Ectodermal cell (in vitro differentiated cells): ENCODE results near the gene KRTAP1-5.
"Not testable (repeated sequence)": the region's sequence is repeated elsewhere in the genome, so short reads cannot be mapped to it uniquely, and the experiment has no call there.

Experiments
- H3K27ac ChIP-seq: 2 replicates; pipeline ENCODE4 v1.7.0; 2013; ENCODE audit warnings: mild to moderate bottlenecking, low read depth, low read length; ENCODE audit not compliant: insufficient read depth, poor library complexity, severe bottlenecking
- H3K27me3 ChIP-seq: 2 replicates; pipeline ENCODE4 v1.7.0; 2013; ENCODE audit warnings: mild to moderate bottlenecking, low read length; ENCODE audit not compliant: insufficient read depth, control insufficient read depth, poor library complexity, severe bottlenecking
- H3K36me3 ChIP-seq: one replicate; pipeline ENCODE4 v1.7.0; 2013; ENCODE audit warnings: low read length; ENCODE audit not compliant: control insufficient read depth, insufficient read depth
- H3K4me1 ChIP-seq: one replicate; pipeline ENCODE4 v1.7.0; 2013; ENCODE audit warnings: low read length; ENCODE audit not compliant: control insufficient read depth, insufficient read depth
- H3K4me3 ChIP-seq: 2 replicates; pipeline ENCODE4 v1.7.0; 2013; ENCODE audit warnings: low read depth, low read length, control low read depth; ENCODE audit not compliant: insufficient read depth
- H3K9me3 ChIP-seq: 2 replicates; pipeline ENCODE4 v1.7.0; 2013; ENCODE audit warnings: mild to moderate bottlenecking, low read length, moderate library complexity; ENCODE audit not compliant: control insufficient read depth
- WGBS, 2 experiments: methylation state at CpG; one replicate each; pipeline ENCODE4 v1.1.7; 2013; ENCODE audit warnings: missing lambda C conversion rate in 2 of 2; 5-methylcytosine and 5-hydroxymethylcytosine counted together

The KRTAP1-5 gene

GRCh38 chr17:41063449-41063848 is 36.4 kb upstream of the KRTAP1-5 start:
- H3K27me3 ChIP-seq, result no peaks in the 10 kb centered on the region
- no peaks in the 10 kb centered on the region for H3K9me3 ChIP-seq
- H3K4me3 ChIP-seq, result no peak overlapping the region
- no peaks in the 10 kb centered on the region for H3K4me1 ChIP-seq
- H3K36me3 ChIP-seq, result no peaks in the 10 kb centered on the region
- H3K27ac ChIP-seq, result no peak overlapping the region
- WGBS, 2 experiments, result 94 to 95% methylated on average over 2 to 4 of the region's 4 CpGs

- no peaks in the 10 kb centered on the region for H3K9me3 ChIP-seq
- no peaks in the 10 kb centered on the region for H3K4me1 ChIP-seq
- no peak overlapping the region for H3K27ac ChIP-seq
- 85 to 91% methylated on average over 1 of the region's 1 CpG for WGBS, 2 experiments
- no peak overlapping the region for H3K4me3 ChIP-seq
- H3K27me3 ChIP-seq, result no peaks in the 10 kb centered on the region
- no peaks in the 10 kb centered on the region for H3K36me3 ChIP-seq
These were observed 35.0 kb upstream of the KRTAP1-5 start for GRCh38 chr17:41061964-41062363.

- H3K27me3 ChIP-seq, result no peaks in the 10 kb centered on the region
- H3K4me3 ChIP-seq, result no peak within 1 kb of the TSS
- H3K9me3 ChIP-seq, result no peaks in the 10 kb centered on the region
- WGBS, 2 experiments, result 89 to 91% methylated on average over 6 of the region's 6 CpGs
- no peak within 1 kb of the TSS for H3K27ac ChIP-seq
- H3K36me3 ChIP-seq, result no peaks in the 10 kb centered on the region
- H3K4me1 ChIP-seq, result no peaks in the 10 kb centered on the region
These were observed 33.1 kb upstream of the KRTAP1-5 start, which contains the start of gene KRTAP2-3 for GRCh38 chr17:41060052-41060604. Gene KRTAP2-3, minus strand, starts transcription at chr17:41060114. Its CDS starts 64 bp downstream, at chr17:41060050.

- H3K27me3 ChIP-seq, H3K4me3 ChIP-seq, H3K36me3 ChIP-seq, H3K9me3 ChIP-seq, H3K4me1 ChIP-seq, H3K27ac ChIP-seq: not testable (repeated sequence)
- 79 to 85% methylated on average over 10 to 11 of the region's 31 CpGs for WGBS, 2 experiments
These were observed 32.5 kb upstream of the KRTAP1-5 start for GRCh38 chr17:41059276-41060051.

GRCh38 chr17:41058741-41059140 is 31.7 kb upstream of the KRTAP1-5 start:
- Histone ChIP-seq H3K36me3 (no peaks in the 10 kb centered on the region), H3K4me3 (no peak overlapping the region), H3K27ac (no peak overlapping the region), H3K4me1 (no peaks in the 10 kb centered on the region), H3K27me3 (no peaks in the 10 kb centered on the region), H3K9me3 (no peaks in the 10 kb centered on the region)
- WGBS, 2 experiments, result 86 to 95% methylated on average over 2 to 5 of the region's 5 CpGs

GRCh38 chr17:41057547-41057946 is 30.5 kb upstream of the KRTAP1-5 start:
- 100% methylated on average over 1 of the region's 1 CpG; no CpG with 5 or more reads in 1 of the 2 experiments for WGBS, 2 experiments
- H3K27ac ChIP-seq, result no peak overlapping the region

GRCh38 chr17:41055130-41055529 is 28.1 kb upstream of the KRTAP1-5 start, which contains the start of gene KRTAP2-2:
Gene KRTAP2-2, minus strand, starts transcription at chr17:41055230. Its CDS starts 19 bp downstream, at chr17:41055211.
- WGBS, 2 experiments, result 83% methylated on average over 1 of the region's 6 CpGs; no CpG with 5 or more reads in 1 of the 2 experiments
- H3K27me3 ChIP-seq, result not testable (repeated sequence)

More at GRCh38 chr17:41057547-41057946, 30.5 kb upstream of the KRTAP1-5 start:
- Histone ChIP-seq H3K36me3 (no peaks in the 10 kb centered on the region), H3K27me3 (no peaks in the 10 kb centered on the region), H3K9me3 (no peaks in the 10 kb centered on the region), H3K4me3 (no peak overlapping the region), H3K4me1 (no peaks in the 10 kb centered on the region)

GRCh38 chr17:41054556-41054955 is 27.5 kb upstream of the KRTAP1-5 start:
- WGBS, 2 experiments, result 92 to 95% methylated on average over 7 to 9 of the region's 9 CpGs
- not testable (repeated sequence) for H3K27me3 ChIP-seq, H3K4me3 ChIP-seq, H3K36me3 ChIP-seq, H3K4me1 ChIP-seq, H3K9me3 ChIP-seq, H3K27ac ChIP-seq

More at GRCh38 chr17:41055130-41055529, 28.1 kb upstream of the KRTAP1-5 start, which contains the start of gene KRTAP2-2:
- H3K4me3 ChIP-seq, H3K27ac ChIP-seq, H3K9me3 ChIP-seq, H3K4me1 ChIP-seq, H3K36me3 ChIP-seq: not testable (repeated sequence)

GRCh38 chr17:41054025-41054424 is 27.0 kb upstream of the KRTAP1-5 start:
- 95% methylated on average over 4 of the region's 4 CpGs for WGBS, 2 experiments
- Histone ChIP-seq H3K27ac (no peak overlapping the region), H3K36me3 (no peaks in the 10 kb centered on the region), H3K9me3 (no peaks in the 10 kb centered on the region), H3K4me3 (no peak overlapping the region), H3K27me3 (no peaks in the 10 kb centered on the region), H3K4me1 (no peaks in the 10 kb centered on the region)

GRCh38 chr17:41052566-41052965 is 25.6 kb upstream of the KRTAP1-5 start:
- H3K27me3 ChIP-seq, result no peaks in the 10 kb centered on the region
- H3K36me3 ChIP-seq, result no peaks in the 10 kb centered on the region
- H3K4me1 ChIP-seq, result no peaks in the 10 kb centered on the region
- no peak overlapping the region for H3K4me3 ChIP-seq
- no peak overlapping the region for H3K27ac ChIP-seq
- H3K9me3 ChIP-seq, result no peaks in the 10 kb centered on the region
